Calu3 (cell line): ENCODE data around the gene ERAP2. TPM values are rescaled to one million over a fixed set of nuclear protein-coding genes. Genes with fewer than 3 reads are reported as not detected.

Source experiments
- BruUV-seq: library from RNA; stranded (reverse); fragments of 400-500 nt; replicated peaks from 2 replicates; lab custom pipeline; 2021; lab: Mats Ljungman, UMichigan
- CTCF ChIA-PET: fragments of 300-600 bp; sonication (Branson Sonifier 250); formaldehyde crosslinking; loops from one replicate; lab custom pipeline; 2022; ENCODE audit warnings: antibody characterized with exemption; lab: Charles Lee
- DNase-seq: peaks from one replicate; pipeline ENCODE4 v3.0.0; 2022
- H3K27ac Mint-ChIP-seq: one replicate; pipeline ENCODE4 v1.8.0; 2022; ENCODE audit warnings: mixed read lengths; ENCODE audit not compliant: unreplicated experiment
- H3K27me3 Mint-ChIP-seq: one replicate; pipeline ENCODE4 v1.8.0; 2022; ENCODE audit warnings: mixed read lengths; ENCODE audit not compliant: unreplicated experiment
- H3K36me3 Mint-ChIP-seq: one replicate; pipeline ENCODE4 v1.8.0; 2022; ENCODE audit warnings: mild to moderate bottlenecking, moderate library complexity, mixed read lengths; ENCODE audit not compliant: insufficient read depth, unreplicated experiment
- H3K4me1 Mint-ChIP-seq: one replicate; pipeline ENCODE4 v1.8.0; 2022; ENCODE audit warnings: mild to moderate bottlenecking, low read depth, mixed read lengths; ENCODE audit not compliant: unreplicated experiment
- H3K4me3 Mint-ChIP-seq: one replicate; pipeline ENCODE4 v1.8.0; 2022; ENCODE audit warnings: mild to moderate bottlenecking, low read depth, moderate library complexity, mixed read lengths; ENCODE audit not compliant: unreplicated experiment
- H3K9me3 Mint-ChIP-seq: one replicate; pipeline ENCODE4 v1.8.0; 2022; ENCODE audit warnings: low read depth, mixed read lengths; ENCODE audit not compliant: unreplicated experiment
- CTCF ChIP-seq: fragments of 200-600 bp; IDR thresholded peaks from one replicate; pipeline ENCODE4 v1.8.0; 2022; ENCODE audit warnings: antibody characterized with exemption; ENCODE audit not compliant: unreplicated experiment
- intact Hi-C: fragments of 100-400 bp; cut with micrococcal nuclease; formaldehyde crosslinking; loops from one replicate; pipeline ENCODE4 v1.10.0; 2022; ENCODE audit not compliant: unreplicated experiment
- total RNA-seq: library from RNA; stranded (reverse); gene quantifications from 2 replicates; pipeline ENCODE4 v1.2.3, GENCODE V29; 2022

Gene ERAP2
- total RNA-seq, 1 experiment from 2014 or later: 67.7 TPM

GRCh38 chr5:96870094-96871026 lies 5.9 kb upstream of the ERAP2 start:
- DNase-seq: no peak
- Mint-ChIP-seq H3K9me3 (no peaks in the 10 kb centered on the region), H3K36me3 (peaks cover 6% of the 10 kb centered on the region), H3K27ac (no peak overlapping the region), H3K27me3 (no peaks in the 10 kb centered on the region), H3K4me1 (peaks cover 17% of the 10 kb centered on the region), H3K4me3 (no peak overlapping the region)
- no TSS peak for BruUV-seq
- intact Hi-C loops: no loop called here
- CTCF ChIA-PET: interaction anchor here (1.5 to 2.1 kb wide), 2 partner anchors 15 to 31 kb away, joined by 3 to 10 read pairs; no protein-coding TSS in a partner anchor
- TF ChIP-seq CTCF: no peak

GRCh38 chr5:96871027-96871399 lies 5.3 kb upstream of the ERAP2 start:
- peaks cover 24% of the 10 kb centered on the region for H3K4me1 Mint-ChIP-seq
- H3K9me3 Mint-ChIP-seq: no peaks in the 10 kb centered on the region
- intact Hi-C loops: no loop called here
- H3K27ac Mint-ChIP-seq: no peak overlapping the region
- no peak for DNase-seq
- no TSS peak for BruUV-seq
- CTCF ChIA-PET: no interaction called here
- no peaks in the 10 kb centered on the region for H3K27me3 Mint-ChIP-seq
- TF ChIP-seq CTCF: no peak
- H3K36me3 Mint-ChIP-seq: peaks cover 12% of the 10 kb centered on the region
- H3K4me3 Mint-ChIP-seq: no peak overlapping the region

- H3K4me1 Mint-ChIP-seq: peaks cover 25% of the 10 kb centered on the region
- H3K4me3 Mint-ChIP-seq: no peak overlapping the region
- CTCF ChIA-PET: interaction anchor here (0.6 kb wide), 1 partner anchor 198 kb away, joined by 3 read pairs; no protein-coding TSS in a partner anchor
- no peaks in the 10 kb centered on the region for H3K27me3 Mint-ChIP-seq
- H3K9me3 Mint-ChIP-seq: no peaks in the 10 kb centered on the region
- BruUV-seq: no TSS peak
- no peak for DNase-seq
- TF ChIP-seq CTCF: no peak
- H3K27ac Mint-ChIP-seq: no peak overlapping the region
- intact Hi-C loops: no loop called here
- H3K36me3 Mint-ChIP-seq: peaks cover 18% of the 10 kb centered on the region
These were observed 4.6 kb upstream of the ERAP2 start for GRCh38 chr5:96871686-96872085.

- TF ChIP-seq CTCF: no peak
- H3K4me1 Mint-ChIP-seq: peaks cover 25% of the 10 kb centered on the region
- intact Hi-C loops: no loop called here
- H3K36me3 Mint-ChIP-seq: peaks cover 23% of the 10 kb centered on the region
- CTCF ChIA-PET: interaction anchor here (0.6 kb wide), 2 partner anchors 85 to 131 kb away, joined by 4 to 5 read pairs; no protein-coding TSS in a partner anchor
- no peaks in the 10 kb centered on the region for H3K27me3 Mint-ChIP-seq
- H3K4me3 Mint-ChIP-seq: no peak overlapping the region
- no peak for DNase-seq
- no peaks in the 10 kb centered on the region for H3K9me3 Mint-ChIP-seq
- BruUV-seq: no TSS peak
- no peak overlapping the region for H3K27ac Mint-ChIP-seq
These were observed 2.9 kb upstream of the ERAP2 start for GRCh38 chr5:96873449-96873848.
